Gastrocnemius medialis (tissue), 4 donors: Measurements from ENCODE around the gene DCST1. TPM values are rescaled to one million over a fixed set of nuclear protein-coding genes. Genes with fewer than 3 reads are reported as not detected.

Experiments
- ATAC-seq, 2 donors: fragments of 150-250 bp; one replicate each; pipeline ENCODE4 v1.9.1; 2016
- DNase-seq, 2 donors: peaks; one replicate each; pipeline ENCODE4 v3.0.0-alpha.2; 2019
- H3K27ac ChIP-seq, 4 donors: fragments of 200-600 bp; sonication (generic); 1 replicate in 1 of 4; 2 replicates in 3 of 4; pipeline ENCODE4 v1.5.1; 2016 to 2018; ENCODE audit warnings: mild to moderate bottlenecking in 2 of 4, moderate library complexity in 1 of 4
- H3K27me3 ChIP-seq, 3 donors: fragments of 200-600 bp; sonication (generic) in 2 of 3; 1 replicate in 1 of 3; 2 replicates in 2 of 3; pipeline versions ENCODE4 v1.5.1 to v1.6.0; 2016 to 2019; ENCODE audit warnings: mild to moderate bottlenecking in 1 of 3, moderate library complexity in 1 of 3
- H3K36me3 ChIP-seq, 2 donors: fragments of 200-600 bp; sonication (generic) in 1 of 2; one replicate each; pipeline ENCODE4 v1.5.1; 2017 to 2018
- H3K4me1 ChIP-seq, 2 donors: fragments of 200-600 bp; sonication (generic) in 1 of 2; one replicate each; pipeline ENCODE4 v1.5.1; 2016 to 2017; ENCODE audit warnings: mild to moderate bottlenecking in 2 of 2
- H3K4me3 ChIP-seq, 4 donors: fragments of 200-600 bp; sonication (generic) in 3 of 4; 1 replicate in 1 of 4; 2 replicates in 3 of 4; pipeline ENCODE4 v1.5.1; 2016 to 2019; ENCODE audit warnings: mild to moderate bottlenecking in 2 of 4
- H3K9me3 ChIP-seq, 3 donors: fragments of 200-600 bp; sonication (generic) in 2 of 3; 1 replicate in 1 of 3; 2 replicates in 2 of 3; pipeline ENCODE4 v1.5.1; 2016 to 2019
- CTCF ChIP-seq, 5 experiments: fragments of 450-650 bp in 3 of 5; fragments of 200-600 bp in 2 of 5; sonication (generic) in 2 of 5; IDR thresholded peaks in 4 of 5; conservative IDR thresholded peaks in 1 of 5; 1 replicate in 4 of 5; 2 replicates in 1 of 5; pipeline ENCODE4 v1.5.1; 2016 to 2019; ENCODE audit warnings: antibody characterized with exemption in 5 of 5, mild to moderate bottlenecking in 3 of 5, moderate library complexity in 3 of 5
- POLR2A ChIP-seq, 2 donors: fragments of 450-650 bp; IDR thresholded peaks; one replicate each; pipeline ENCODE4 v1.6.1; 2017; ENCODE audit warnings: antibody characterized with exemption in 2 of 2, mild to moderate bottlenecking in 2 of 2, moderate library complexity in 2 of 2
- in situ Hi-C, 4 donors: fragments of 200-750 bp; cut with MboI; loops; one replicate each; pipeline versions ENCODE4 v1.15.0 to v1.8.0; 2017; ENCODE audit warnings: low sequenced_read_pairs in 4 of 4
- intact Hi-C: fragments of 100-400 bp; cut with DNase I; formaldehyde crosslinking; loops from one replicate; pipeline ENCODE4 v1.15.1; 2023; ENCODE audit warnings: low total_unique reads
- total RNA-seq, 4 donors: library from RNA; depleted of rRNA; stranded (reverse); fragments of >200 nt; gene quantifications; one replicate each; pipeline versions ENCODE4 v1.1.0 to v1.2.3, GENCODE V29; 2016

The DCST1 gene
- total RNA-seq, 4 donors from 2014 or later = 0.13 to 0.35 TPM; not detected in 2

DNA sequence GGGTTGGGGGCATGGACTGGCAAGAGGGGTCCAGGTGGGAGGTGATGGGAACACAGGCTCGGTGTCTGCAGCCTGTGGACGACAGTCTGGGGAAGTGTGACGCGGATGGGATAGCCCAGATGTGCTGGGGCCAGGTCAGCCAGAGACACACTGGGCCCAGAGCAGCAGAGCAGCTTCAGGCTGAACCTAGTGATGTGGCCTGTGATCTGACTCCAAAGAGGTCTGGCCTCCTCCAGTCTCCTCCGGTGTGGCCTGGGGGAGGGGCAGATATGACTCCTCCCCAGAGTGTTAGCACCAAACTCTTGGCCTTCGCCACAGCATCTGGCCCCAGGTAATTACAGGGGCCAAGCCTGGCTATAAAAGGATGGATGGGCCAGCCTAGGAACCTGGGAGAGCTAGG is 58.5 kb downstream of the DCST1 start:
- intact Hi-C loops = no loop called here
- Histone ChIP-seq H3K27ac (no peak overlapping the region), H3K4me3 (no peak overlapping the region), H3K36me3 (no peaks in the 10 kb centered on the region), H3K27me3 (no peaks in the 10 kb centered on the region), H3K9me3 (no peaks in the 10 kb centered on the region), H3K4me1 (peaks cover 12 to 13% of the 10 kb centered on the region in 2 donors)
- ATAC-seq (no peak), DNase-seq (no peak)
- no peak for TF ChIP-seq POLR2A (IDR thresholded peaks at IDR 0.05)
- no peak for TF ChIP-seq CTCF (IDR thresholded peaks at IDR 0.05 in 4 of 5, conservative IDR thresholded peaks at IDR 0.05 in 1 of 5)
- in situ Hi-C loops = loop anchor here (5.0 kb wide), 1 partner anchor 75 kb away; no protein-coding TSS in a partner anchor

DNA sequence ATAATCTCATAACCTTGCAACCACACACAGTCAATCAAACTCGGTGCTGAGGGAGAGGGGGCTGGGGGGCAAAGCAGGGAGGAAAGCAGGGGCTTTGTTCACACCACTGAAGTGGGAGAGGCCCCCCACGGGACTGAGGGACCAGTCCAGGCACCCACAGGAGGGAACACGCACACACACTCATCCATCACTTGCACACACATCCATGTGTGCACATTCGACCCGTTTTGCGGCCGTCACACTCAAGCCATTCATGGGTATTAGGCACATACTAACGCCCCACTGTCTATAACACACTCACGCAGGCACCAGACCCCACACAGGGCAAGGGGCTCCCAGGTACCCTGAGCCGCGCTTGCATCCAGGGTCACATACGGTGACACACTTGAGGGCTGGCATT is 59.0 kb downstream of the DCST1 start:
- in situ Hi-C loops = loop anchor here (5.0 kb wide), 1 partner anchor 75 kb away; no protein-coding TSS in a partner anchor
- H3K27me3 ChIP-seq = no peaks in the 10 kb centered on the region
- TF ChIP-seq POLR2A (IDR thresholded peaks at IDR 0.05) = no peak
- no peak for TF ChIP-seq CTCF (IDR thresholded peaks at IDR 0.05 in 4 of 5, conservative IDR thresholded peaks at IDR 0.05 in 1 of 5)

DNA sequence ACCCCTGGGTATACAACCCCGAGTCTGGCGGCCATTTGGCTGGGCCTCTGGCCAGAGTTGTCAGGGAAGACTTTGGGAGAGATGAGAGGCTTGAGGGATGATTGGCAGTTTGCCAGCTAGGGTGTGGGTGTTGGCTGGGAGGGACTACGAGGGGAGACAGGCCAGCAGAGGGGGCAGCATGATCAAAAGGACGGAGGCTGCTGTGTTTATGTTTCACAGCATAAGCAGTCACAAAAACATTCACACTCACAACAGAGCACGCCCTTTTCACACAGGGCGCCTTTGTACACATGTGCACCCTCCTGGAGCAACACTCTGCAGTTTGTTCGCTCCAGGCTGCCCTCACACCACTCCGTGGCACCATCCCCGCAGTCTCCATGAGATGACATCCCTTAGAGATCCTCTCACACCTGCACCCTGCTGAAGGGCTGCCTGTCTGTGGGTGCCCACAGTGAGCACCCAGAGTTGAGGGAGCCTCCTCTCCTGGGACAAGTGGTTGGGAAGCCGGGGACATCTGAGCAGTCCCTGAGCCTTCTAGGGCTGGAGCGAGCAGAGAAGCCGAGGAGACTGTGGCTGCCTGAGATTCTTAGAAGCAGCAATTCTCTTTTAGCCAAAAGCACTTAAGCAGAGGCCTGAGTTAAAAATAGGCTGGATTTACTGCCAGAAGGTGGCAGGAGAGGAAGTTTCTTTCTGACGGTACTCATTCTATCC is 60.4 kb downstream of the DCST1 start:
- H3K36me3 ChIP-seq = no peaks in the 10 kb centered on the region
- DNase-seq (no peak), ATAC-seq (peak; percentile 53 to 58)
- peaks cover 12 to 13% of the 10 kb centered on the region in 2 donors for H3K4me1 ChIP-seq
- intact Hi-C loops (no loop called here), in situ Hi-C loops (loop anchor here (5.0 kb wide), 1 partner anchor 73 kb away; no protein-coding TSS in a partner anchor)
- TF ChIP-seq CTCF (IDR thresholded peaks at IDR 0.05 in 4 of 5, conservative IDR thresholded peaks at IDR 0.05 in 1 of 5) (peak in 4 of 5 experiments; percentile 18 to 46 (median 26)), POLR2A (IDR thresholded peaks at IDR 0.05) (no peak)
- H3K27me3 ChIP-seq = no peaks in the 10 kb centered on the region
- no peaks in the 10 kb centered on the region for H3K9me3 ChIP-seq
- H3K27ac ChIP-seq = peak overlapping the region in 2 of 4 donors; percentile 14 to 55
- H3K4me3 ChIP-seq = no peak overlapping the region

More for the DNA sequence above, 59.0 kb downstream of the DCST1 start:
- no peaks in the 10 kb centered on the region for H3K36me3 ChIP-seq
- no peak for DNase-seq
- H3K27ac ChIP-seq = no peak overlapping the region
- peaks cover 12 to 13% of the 10 kb centered on the region in 2 donors for H3K4me1 ChIP-seq
- no peak for ATAC-seq
- intact Hi-C loops = no loop called here
- no peak overlapping the region for H3K4me3 ChIP-seq
- H3K9me3 ChIP-seq = no peaks in the 10 kb centered on the region

DNA sequence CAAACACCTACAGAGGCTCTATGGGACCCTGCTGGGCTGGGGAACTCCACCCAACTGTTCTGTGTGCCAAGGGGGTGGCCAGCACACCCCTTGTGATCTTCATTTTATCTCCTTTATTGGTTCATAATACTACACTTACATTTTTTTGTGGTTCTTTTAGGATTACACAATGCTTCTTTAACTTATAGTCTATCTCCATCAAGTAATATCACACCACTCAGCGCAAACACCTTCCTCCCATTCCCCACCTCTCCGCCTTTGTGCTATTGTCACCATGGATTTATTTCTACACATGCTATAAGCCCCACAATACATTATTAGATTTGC is 61.0 kb downstream of the DCST1 start:
- Histone ChIP-seq H3K4me3 (no peak overlapping the region), H3K36me3 (no peaks in the 10 kb centered on the region), H3K9me3 (no peaks in the 10 kb centered on the region), H3K27me3 (no peaks in the 10 kb centered on the region), H3K27ac (peak overlapping the region in 1 of 4 donors; percentile 55), H3K4me1 (peaks cover 12 to 13% of the 10 kb centered on the region in 2 donors)
- ATAC-seq (no peak), DNase-seq (no peak)
- in situ Hi-C loops = loop anchor here (5.0 kb wide), 1 partner anchor 73 kb away; no protein-coding TSS in a partner anchor
- no peak for TF ChIP-seq CTCF (IDR thresholded peaks at IDR 0.05 in 4 of 5, conservative IDR thresholded peaks at IDR 0.05 in 1 of 5)
- TF ChIP-seq POLR2A (IDR thresholded peaks at IDR 0.05) = no peak
- intact Hi-C loops = no loop called here
